ENCODE measurements around the gene ANKRD28.

- TF ChIP-seq, protein P1, sequence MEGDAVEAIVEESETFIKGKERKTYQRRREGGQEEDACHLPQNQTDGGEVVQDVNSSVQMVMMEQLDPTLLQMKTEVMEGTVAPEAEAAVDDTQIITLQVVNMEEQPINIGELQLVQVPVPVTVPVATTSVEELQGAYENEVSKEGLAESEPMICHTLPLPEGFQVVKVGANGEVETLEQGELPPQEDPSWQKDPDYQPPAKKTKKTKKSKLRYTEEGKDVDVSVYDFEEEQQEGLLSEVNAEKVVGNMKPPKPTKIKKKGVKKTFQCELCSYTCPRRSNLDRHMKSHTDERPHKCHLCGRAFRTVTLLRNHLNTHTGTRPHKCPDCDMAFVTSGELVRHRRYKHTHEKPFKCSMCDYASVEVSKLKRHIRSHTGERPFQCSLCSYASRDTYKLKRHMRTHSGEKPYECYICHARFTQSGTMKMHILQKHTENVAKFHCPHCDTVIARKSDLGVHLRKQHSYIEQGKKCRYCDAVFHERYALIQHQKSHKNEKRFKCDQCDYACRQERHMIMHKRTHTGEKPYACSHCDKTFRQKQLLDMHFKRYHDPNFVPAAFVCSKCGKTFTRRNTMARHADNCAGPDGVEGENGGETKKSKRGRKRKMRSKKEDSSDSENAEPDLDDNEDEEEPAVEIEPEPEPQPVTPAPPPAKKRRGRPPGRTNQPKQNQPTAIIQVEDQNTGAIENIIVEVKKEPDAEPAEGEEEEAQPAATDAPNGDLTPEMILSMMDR (IDR thresholded peaks at IDR 0.05), result no peak
- no peak for TF ChIP-seq POLR2A (IDR thresholded peaks at IDR 0.05)
Observed at GRCh38 chr3:15787526-15787925, 10.3 kb downstream of the ANKRD28 start.
